GM19328 (cell line): ENCODE measurements around the gene ZNF750.

Experiments
- ATAC-seq: cut with Tn5 transposase; IDR thresholded peaks from one replicate; pipeline ENCODE4 v1.9.1; 2021; ENCODE audit warnings: mild to moderate bottlenecking, moderate library complexity; ENCODE audit not compliant: unreplicated experiment

ZNF750 gene

DNA sequence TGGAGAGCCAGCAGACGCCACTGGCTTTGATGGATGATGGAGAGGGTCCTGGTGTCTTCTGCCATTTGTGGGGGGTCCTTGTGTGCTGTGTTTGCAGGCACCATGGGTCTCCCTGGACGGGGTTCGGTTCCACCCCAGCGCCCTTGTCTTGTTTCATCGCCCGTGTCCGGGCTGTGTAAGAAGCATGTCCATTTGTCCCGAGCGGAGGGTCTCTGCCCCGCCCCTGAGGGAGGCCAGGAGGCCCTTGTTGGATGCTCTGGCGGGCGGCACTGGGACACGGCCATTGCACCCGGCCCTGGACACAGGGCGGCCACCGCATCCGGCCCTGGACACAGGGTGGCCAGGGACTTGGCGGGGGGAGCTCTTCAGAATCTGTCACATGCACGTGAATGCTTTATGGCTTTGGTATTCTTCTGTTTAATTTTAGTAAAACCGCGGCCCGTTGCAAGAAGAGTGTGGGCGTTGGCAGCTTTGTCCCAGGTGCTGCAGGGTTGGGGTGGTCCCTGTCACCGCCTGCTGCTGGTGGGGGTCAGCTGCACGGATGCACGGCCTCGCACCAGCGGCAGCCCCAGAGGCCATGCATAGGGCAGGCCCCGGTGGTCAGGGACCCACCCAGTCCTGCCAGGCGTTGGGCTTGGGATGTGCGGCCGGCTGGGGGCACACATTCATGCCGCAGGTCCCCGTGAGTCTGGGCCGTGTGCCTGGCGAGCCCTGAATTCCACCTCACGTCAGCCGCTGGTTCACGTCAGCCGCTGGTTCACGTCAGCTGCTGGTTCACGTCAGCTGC is 21.0 kb upstream of the ZNF750 start:
- no peak for ATAC-seq

DNA sequence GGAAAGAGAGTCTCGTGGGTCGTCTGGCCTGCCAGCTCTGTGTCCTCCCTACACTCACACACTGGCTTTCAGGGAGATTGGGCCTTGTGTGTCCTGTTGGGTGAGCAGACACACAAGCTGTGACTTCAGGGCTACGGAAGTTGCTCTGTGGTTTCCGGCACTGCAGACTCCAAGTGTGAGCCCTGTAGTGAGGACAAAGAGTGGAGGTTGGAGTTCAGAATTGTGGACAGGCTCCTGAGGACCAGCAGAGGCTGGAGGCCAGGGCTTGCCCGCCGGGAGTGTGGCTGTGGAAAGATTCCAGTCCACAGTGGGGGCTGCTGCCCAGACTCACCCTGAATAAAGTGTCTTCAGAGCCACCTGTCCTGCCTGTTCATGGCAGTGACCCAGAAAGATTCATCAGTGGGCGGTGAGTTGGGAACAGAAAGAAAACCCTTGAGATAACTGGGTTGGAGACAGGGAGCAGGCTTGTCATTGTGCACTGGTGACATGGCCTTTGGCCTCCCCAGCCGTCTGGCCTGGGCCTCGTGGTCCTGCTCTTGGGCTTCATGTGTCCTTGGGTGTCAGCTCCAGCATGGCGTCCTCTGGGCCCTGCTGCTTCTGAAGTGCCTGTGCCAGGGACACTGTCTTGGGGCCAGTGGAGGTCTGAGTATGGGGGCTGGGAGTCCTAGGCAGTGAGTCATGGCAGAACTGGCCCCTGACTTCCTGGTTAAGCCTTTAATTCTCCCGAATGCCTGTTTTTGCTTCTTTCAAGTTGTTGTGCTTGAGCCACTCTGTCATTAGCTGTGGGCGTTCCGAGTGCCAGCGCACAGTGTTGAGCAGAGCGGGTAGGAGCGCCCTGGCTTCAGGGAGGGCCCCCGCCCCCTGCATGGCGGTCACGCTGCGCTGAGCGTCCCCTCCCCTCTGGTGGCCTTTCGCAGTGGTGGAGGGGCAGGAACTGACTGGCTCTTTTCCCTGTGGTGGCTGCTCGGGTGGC is 19.9 kb upstream of the ZNF750 start:
- ATAC-seq = no peak

DNA sequence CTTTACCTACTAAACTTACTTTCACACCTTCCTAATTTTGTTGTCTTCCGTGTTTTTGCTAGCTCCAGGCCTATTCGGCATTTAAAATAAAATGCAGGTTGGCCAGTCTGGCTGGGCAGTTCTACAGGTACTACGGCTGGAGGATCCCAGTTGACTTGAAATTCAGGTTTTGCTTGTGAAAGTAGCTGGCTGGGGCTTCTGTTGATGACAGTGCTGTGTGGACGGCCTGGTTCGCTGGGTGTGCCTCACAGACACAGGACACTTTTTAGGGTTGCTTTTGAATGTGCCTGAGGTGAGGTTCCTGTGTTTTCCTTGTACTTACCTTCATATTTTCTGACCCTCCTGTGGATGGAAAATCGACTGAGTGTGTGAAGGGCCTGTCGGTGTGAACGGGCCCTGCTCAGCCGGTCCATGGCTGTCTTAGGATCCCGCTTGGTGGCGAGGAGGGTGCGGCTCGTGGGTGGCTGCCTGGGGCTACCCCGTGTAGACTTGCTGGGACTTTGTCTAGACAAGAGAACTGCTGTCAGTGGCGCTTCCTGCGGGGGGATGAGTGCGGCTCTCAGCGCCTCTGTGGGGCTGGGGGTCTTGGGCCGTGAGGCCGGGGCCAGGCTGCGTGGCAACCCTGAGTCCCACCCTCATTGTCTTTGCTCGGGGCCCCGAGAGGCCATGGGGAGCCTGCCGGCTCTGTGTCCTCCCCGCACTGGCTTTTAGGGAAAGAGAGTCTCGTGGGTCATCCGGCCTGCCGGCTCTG is 18.7 kb upstream of the ZNF750 start:
- ATAC-seq = no peak

DNA sequence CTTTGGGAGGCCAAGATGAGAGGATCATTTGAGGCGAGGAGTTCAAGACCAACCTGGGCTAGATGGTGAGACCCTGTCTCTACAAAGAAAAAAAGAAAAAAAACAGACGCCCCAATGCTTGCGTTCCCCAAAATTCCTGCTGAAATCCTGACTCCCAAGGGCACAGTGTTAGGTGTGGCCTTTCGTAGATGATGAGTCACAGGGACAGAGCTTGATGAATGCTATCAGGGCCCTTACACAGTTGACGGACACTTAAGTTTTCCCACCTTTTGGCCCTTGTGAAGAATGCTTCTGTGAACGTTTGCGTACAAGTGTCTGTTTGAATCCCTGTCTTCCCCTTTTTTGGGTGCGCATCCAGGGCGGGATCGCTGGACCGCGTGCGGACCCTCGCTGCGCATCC is 16.5 kb upstream of the ZNF750 start:
- no peak for ATAC-seq

DNA sequence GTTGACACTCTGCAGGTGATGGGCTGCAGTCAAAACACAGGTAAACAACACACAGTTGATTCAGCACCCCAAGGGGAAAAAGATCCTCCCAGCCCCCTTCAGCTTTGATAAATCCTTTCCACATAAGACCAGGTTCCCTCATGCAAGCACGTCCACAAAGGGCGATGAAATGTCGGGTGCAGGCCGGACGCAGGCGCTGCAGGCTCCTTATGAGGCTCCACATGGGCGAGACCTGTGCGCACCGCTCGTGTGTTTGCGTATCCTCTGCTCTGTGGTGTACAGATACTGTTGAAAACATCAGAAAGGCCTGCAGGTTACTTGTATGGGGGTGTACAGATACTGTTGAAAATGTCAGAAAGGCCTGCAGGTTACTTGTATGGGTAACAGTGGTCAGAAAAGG is 14.4 kb upstream of the ZNF750 start:
- ATAC-seq = no peak

DNA sequence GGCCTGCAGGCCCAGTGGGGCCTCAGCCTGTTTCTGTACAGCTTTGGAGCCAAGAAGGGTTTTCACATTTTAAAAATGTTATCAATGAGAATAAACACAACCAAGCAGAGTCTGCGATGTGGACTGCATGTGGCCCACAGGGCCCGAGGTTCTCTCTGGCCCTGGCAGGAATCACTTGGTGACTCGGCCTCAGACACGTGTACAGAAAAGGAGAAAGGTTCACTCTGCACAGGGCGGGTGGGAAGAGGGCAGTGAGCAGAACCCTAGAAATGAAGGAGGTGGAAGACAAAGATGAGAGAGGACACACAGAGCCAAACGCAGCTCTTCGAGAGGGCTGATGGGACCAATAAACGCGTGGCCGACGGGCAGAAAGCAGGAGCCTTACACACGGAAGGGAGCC is 11.6 kb upstream of the ZNF750 start:
- no peak for ATAC-seq

DNA sequence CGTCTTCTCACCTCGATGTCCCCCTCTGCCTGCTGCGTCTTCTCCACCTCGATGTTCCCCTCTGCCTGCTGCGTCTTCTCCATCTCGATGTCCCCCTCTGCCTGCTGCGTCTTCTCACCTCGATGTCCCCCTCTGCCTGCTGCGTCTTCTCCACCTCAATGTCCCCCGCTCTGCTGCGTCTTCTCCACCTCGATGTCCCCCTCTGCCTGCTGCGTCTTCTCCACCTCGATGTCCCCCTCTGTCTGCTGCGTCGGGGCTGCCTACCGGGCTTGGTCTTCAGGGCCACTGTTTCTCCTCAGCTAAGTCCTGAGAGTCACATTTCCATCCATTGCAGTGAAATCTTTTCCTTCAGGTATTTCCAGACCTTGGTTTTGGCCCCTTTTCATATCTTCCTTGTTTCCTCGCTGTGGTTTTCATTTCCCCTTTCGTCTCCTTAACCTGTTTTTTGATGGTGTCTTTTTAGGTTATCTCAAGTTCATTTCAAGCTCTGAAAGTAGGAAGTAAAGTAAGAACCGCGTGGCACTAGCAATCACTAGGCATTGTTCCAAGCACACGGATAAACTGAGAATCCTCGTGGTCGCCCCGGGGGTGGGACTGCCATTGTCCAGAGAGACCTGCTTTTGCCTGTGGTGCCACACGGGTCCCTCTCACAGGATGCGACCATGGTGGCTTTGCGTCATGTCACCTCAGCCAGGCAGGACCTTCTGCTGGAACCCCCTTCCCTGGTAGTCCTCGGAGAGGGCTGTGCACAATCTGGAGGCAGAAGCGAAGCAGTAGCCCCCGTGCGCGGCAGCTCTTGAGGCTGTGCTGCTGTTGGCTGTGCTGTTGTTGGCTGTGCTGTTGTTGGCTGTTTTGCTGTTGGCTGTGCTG is 9.5 kb upstream of the ZNF750 start:
- no peak for ATAC-seq

DNA sequence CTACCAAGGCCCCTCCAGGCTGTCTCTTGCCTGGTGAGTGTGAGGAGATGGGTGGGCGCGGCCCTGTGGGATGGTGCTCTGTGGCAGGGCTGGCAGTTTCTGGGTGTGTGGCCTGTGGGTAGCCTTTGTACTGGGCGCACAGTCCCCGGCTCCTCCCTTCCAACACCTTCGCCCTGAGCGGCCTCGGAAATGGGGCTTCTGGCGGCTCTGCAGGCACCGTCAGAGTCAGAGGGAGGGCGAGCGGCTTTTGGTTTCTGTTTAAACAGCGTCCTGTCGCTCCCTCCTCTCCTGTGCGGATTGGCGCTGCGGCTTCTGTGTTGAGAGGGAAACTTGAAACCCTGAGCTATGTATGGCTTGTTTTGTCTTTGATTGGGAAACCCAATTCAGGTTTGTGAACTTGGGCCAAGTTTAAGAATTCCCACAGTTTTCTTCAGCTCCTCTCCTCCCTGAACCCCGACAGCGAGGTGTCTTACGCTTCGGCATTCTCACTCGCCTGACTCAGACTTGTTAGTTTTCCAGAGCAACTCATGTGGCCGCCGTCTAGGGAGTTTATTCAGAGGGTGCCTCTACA is 8.3 kb upstream of the ZNF750 start:
- ATAC-seq = no peak

DNA sequence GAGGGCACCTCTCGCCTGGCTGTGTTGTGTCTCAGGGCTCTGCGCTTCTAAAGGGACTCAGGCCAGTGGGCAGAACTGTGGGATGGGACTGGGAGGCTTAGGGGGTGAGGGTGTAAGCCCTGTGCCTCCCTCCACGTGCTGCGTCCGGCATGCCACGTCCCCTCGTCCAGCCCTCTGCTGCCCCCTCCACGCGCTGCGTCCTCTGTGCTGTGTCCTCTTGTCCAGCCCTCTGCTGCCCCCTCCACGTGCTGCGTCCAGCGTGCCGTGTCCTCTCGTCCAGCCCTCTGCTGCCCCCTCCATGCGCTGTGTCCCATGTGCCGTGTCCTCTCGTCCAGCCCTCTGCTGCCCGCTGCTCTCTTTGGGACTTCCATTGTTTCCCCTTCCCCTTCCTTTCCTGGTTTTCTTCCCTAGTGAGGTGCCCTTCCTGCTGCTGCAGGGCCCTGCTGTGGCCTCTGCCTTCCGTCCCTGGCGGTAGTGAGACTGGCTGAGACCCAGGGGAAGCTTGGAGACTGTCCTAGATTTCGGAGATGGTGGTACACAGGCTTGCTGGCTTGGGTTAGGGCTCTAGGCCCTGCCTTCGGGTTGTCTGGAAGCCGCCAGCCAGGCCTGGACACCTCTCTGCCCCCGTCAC is 6.4 kb upstream of the ZNF750 start:
- ATAC-seq = no peak

DNA sequence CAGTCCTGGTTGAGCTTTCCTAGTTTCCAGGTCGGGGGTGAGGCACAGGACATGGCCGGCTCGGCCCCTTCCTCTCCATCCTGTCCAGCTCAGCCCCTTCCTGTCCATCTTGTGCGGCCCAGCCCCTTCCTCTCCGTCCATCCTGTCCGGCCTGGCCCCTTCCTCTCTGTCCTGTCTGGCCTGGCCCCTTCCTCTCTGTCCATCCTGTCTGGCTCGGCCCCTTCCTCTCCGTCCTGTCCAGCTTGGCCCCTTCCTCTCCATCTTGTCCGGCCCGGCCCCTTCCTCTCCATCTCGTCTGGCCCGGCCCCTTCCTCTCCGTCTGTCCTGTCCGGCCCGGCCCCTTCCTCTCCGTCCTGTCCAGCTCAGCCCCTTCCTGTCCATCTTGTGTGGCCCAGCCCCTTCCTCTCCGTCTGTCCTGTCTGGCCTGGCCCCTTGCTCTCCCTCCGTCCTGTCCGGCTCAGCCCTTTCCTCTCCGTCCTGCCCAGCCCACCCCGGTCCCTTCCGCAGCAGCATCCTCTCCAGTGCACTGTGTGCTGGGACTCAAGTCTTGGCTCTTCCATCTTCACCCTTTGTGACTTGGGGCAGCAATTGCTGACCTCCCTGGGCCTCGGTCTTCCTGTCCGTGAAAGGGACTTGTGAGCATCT is 5.5 kb upstream of the ZNF750 start:
- ATAC-seq = no peak

DNA sequence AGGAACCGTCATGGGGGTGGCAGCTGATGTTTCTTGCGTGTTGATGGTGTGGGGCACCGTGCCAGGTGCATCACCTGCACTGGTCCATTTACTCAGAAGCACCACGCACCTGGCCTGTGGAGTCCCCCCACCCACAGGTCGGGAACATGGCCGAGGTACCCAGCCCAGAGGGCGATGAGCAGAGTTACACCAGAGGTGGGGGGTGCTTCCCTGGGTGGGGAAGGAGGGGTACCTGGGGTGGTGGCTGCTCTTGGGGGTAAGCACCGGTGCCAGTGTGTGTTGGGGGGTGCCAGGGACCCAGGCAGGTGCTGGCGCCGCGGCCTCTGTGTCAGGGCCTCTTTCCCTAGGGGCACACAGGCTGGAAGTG is 5.0 kb upstream of the ZNF750 start:
- no peak for ATAC-seq

DNA sequence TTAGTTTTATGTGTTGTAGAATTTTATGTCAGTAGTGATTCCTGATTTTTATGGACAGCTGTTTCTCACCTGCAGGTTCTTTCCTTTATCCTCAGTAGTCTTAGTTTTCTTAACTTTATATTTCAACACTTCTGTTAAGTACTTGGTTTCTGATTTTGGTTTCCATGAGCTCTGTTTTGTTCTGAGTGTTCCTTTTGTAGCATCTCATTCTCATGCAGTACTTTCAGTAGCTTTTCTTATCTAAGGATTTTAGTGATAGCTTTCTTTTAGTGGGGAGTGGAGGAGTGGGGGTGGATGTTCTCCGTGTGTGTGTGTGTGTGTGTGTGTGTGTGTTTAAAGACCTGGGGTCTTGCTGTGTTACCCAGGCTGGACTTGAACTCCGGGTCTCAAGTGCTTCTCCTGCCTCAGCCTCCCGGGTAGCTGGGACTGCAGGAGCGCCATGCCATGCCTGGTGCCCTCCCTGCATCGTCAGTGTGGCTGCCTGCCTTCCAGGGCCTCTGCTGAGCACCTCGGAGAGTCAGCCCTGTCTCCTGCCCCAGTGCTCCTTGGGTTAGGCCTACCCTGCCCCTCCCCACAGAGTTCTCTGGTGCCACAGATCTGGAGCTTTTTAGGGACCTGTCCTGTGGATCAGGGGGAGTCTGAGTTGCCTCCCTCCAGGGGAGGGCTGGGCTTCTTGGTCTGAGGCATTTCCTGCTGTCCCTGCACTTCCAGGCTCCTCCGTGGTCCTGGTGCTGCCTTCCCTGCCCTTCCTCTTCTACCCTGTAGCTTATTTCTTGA is 4.3 kb upstream of the ZNF750 start:
- no peak for ATAC-seq

DNA sequence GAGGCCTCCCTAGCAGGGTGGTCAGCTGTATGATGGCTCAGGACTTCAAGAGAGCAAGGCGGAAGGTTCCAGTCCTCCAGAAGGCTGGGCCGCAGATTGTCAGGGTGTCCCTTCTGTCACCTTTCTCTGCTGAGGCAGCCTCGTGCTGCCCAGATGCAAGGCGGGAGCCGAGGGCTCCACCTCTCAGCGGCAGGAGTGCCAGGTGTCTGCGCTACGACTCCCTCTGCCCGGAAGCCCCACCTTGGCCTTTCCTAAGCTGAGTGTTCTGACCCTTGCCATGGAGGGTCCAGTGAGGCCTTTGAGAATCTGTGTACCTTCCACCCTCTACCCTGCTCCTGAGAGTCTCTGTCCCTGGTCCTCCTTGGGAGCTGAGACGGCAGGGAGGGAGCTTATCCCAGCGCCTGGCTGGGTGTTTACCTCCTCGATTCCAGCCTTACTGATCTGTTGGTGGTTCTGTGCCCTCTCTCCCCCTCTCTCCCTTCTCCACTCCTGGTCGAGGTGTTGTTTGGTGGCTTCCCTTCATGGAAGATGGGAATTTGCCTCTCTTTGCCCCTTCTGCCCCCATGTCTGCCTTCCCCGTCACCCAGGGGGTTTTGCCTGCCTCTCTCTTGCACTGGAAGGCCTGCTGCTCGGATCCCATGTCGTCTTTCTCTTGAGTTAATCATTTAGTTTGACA is 2.2 kb upstream of the ZNF750 start:
- no peak for ATAC-seq

DNA sequence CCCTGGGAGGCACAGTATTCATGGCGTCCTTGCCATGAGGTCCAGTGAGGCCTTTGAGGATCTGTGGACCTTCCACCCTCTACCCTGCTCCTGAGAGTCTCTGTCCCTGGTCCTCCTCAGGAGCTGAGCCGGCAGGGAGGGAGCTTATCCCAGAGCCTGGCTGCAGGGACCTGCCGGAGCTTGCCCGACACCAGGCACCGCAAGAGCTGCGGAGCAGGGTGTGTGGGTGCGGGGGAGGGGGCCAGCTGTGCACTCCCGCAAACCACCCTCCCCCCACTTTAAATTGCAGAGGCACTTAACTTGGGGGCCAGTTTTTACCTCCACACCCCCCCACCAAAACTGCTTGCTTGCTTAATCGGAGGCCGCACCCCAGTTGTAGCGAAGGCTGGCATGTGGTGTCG is 609 bp upstream of the ZNF750 start:
- ATAC-seq = no peak

DNA sequence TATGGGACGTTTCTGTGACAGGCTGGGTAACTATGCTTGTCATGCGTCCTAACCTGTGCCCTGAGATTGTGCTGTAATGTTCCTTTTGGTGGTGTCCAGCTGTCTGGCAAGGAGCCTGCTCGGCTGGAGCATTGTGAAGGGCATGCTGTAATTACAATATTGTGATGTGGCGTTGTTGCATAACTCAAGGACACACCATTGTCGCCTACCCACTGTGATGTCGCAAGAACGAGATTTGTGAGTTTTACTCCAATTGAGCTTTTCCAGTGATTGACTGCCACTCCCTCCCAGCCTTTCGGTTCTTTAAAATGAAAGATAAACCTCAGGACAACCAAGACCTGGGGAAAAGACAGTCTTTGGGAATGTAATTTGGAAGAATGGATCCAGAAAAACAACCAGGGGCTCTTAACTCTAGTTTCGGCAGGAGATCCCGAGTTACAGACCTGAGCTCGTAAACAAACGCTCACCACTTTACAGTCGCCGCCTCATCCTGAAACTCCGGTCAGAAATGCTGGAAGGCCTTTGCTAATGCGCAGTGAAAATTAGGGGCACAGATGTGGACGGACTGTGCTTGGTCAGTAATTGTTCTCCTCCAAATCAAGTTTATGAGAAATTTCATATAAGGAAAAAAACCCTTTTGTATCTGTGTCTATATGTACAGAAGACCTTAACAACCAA is 1.3 kb downstream of the ZNF750 start:
- no peak for ATAC-seq

DNA sequence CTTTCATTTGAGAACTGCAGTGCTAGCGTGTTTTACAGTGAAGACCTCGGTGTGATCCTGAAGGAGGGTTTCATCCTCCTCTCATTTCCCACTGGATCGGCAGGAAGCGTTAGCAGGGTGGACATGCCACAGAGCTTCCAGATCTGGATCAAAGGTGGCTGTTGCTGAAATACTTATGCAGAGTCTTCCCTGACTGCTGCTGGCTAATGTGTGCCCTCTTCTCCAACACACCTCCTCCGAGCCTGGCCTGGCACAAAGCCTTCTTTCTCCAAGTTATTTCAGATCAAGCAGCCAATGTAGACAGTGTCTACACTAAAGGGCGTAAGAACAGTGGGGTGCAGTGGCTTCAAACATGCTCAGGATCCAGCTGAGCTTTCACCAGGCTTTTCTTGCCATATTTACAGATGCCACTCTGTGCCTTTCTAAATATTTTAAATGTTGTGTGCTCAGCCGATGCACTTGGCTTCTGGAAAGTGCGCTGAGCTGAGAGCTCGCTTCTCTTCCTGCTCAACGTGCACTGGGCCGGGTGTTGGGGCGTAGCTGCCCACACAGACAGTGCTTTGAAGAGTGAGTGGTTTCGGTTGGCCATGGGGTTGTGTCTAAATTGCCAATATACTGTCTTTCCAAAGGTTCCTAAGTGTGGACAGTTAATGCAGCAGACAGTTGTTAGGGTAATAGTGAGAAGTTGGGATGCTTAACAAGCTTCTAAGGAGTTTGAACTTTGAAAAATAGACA is 2.1 kb downstream of the ZNF750 start:
- ATAC-seq = no peak
